HEK293T (cell line): ENCODE results near the gene CTSZ.

Source experiments
- BHLHE40 ChIP-seq: fragments of 450-650 bp; IDR thresholded peaks from 2 replicates; pipeline ENCODE4 v1.6.1; 2016; ENCODE audit warnings: mild to moderate bottlenecking, moderate library complexity, borderline replicate concordance
- ELF4 ChIP-seq: fragments of 450-650 bp; IDR thresholded peaks from 2 replicates; pipeline ENCODE4 v1.6.1; 2017; ENCODE audit warnings: antibody characterized with exemption
- FOXA1 ChIP-seq: fragments of 450-650 bp; IDR thresholded peaks from 2 replicates; pipeline ENCODE4 v1.6.1; 2016; ENCODE audit warnings: mild to moderate bottlenecking
- FOXK2 ChIP-seq: fragments of 450-650 bp; IDR thresholded peaks from 2 replicates; pipeline ENCODE4 v1.6.1; 2016; ENCODE audit warnings: mild to moderate bottlenecking
- FOXM1 ChIP-seq: fragments of 450-650 bp; IDR thresholded peaks from 2 replicates; pipeline ENCODE4 v1.6.1; 2017; ENCODE audit warnings: mild to moderate bottlenecking, borderline replicate concordance
- LEF1 ChIP-seq: fragments of 450-650 bp; IDR thresholded peaks from 2 replicates; pipeline ENCODE4 v1.6.1; 2017; ENCODE audit warnings: mild to moderate bottlenecking, borderline replicate concordance
- NFRKB ChIP-seq: fragments of 450-650 bp; IDR thresholded peaks from 2 replicates; pipeline ENCODE4 v1.6.1; 2016; ENCODE audit warnings: mild to moderate bottlenecking, moderate library complexity
- SUZ12 ChIP-seq: fragments of 450-650 bp; IDR thresholded peaks from 2 replicates; pipeline ENCODE4 v1.6.1; 2016; ENCODE audit warnings: mild to moderate bottlenecking
- TARDBP ChIP-seq: fragments of 450-650 bp; IDR thresholded peaks from 2 replicates; pipeline ENCODE4 v1.6.1; 2016

- no peak for TF ChIP-seq BHLHE40
- TF ChIP-seq TARDBP: no peak
- no peak for TF ChIP-seq SUZ12
- TF ChIP-seq FOXK2: no peak
- TF ChIP-seq FOXM1: no peak
- no peak for TF ChIP-seq FOXA1
- no peak for TF ChIP-seq NFRKB
- no peak for TF ChIP-seq LEF1
- no peak for TF ChIP-seq ELF4
Observed at GRCh38 chr20:58988565-58988882, 18.5 kb downstream of the CTSZ start.
